GM18951 (cell line): ENCODE data around the gene HSPA13.
"Not testable (repeated sequence)": the region's sequence is repeated elsewhere in the genome, so short reads cannot be mapped to it uniquely, and the experiment has no call there.

Experiments used
- POLR2A ChIP-seq: IDR thresholded peaks from 4 replicates; pipeline ENCODE4 v1.6.1; 2011; ENCODE audit warnings: mild to moderate bottlenecking; ENCODE audit not compliant: insufficient read length, insufficient read depth; ENCODE audit errors: extremely low read depth
- in situ Hi-C: fragments of 300-500 bp; cut with MboI; formaldehyde crosslinking; loops from one replicate; pipeline ENCODE4 v1.12.0; 2022; ENCODE audit warnings: low sequenced_read_pairs, mixed read lengths, inconsistent platforms; ENCODE audit not compliant: unreplicated experiment

Gene HSPA13

DNA sequence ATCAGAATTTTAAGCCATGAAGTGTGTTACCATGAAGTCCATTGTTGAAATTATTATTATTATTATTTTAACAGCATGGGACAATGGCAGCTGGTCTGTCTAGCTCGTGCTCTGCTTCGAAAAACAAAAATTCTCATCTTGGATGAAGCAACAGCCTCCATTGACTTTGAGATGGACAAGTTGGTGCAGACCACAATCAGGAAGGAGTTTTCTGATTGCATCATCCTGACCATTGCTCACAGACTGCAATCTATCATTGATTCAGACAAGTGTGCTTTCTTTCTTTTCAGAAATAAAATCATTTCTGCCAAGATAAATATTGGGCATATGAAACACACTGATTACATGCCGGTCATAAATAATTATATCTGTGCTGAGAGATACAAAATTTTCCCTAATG is 21.0 kb downstream of the HSPA13 start:
- TF ChIP-seq POLR2A: no peak
- in situ Hi-C loops: no loop called here

DNA sequence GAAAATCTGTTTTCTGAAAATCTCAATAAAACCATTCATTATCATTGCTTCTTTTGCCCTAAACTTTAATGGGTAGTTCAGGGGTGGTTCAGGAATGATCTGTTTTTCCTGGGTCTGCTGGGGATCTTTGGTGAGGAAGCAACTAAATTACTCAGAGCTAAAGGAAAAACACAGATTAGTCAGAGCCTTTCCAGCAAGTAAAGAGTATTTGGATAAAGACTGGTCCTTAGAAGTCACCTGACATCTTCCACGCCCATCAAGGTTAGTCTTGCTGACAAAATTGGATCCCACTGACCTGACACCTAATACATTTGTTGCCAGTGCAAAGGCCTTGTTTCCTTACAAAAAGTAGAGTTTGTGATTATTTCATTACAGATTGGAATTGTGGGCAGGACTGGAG is 24.2 kb downstream of the HSPA13 start:
- in situ Hi-C loops: no loop called here
- TF ChIP-seq POLR2A: no peak

GRCh38 chr21:14356746-14357145 is 26.2 kb downstream of the HSPA13 start:
- no peak for TF ChIP-seq POLR2A
- in situ Hi-C loops: no loop called here

GRCh38 chr21:14354515-14354914 is 28.4 kb downstream of the HSPA13 start:
- TF ChIP-seq POLR2A: no peak
- in situ Hi-C loops: no loop called here

GRCh38 chr21:14353726-14354125 is 29.2 kb downstream of the HSPA13 start:
- in situ Hi-C loops: no loop called here
- TF ChIP-seq POLR2A: no peak

GRCh38 chr21:14353231-14353630 is 29.7 kb downstream of the HSPA13 start:
- in situ Hi-C loops: no loop called here
- no peak for TF ChIP-seq POLR2A

DNA sequence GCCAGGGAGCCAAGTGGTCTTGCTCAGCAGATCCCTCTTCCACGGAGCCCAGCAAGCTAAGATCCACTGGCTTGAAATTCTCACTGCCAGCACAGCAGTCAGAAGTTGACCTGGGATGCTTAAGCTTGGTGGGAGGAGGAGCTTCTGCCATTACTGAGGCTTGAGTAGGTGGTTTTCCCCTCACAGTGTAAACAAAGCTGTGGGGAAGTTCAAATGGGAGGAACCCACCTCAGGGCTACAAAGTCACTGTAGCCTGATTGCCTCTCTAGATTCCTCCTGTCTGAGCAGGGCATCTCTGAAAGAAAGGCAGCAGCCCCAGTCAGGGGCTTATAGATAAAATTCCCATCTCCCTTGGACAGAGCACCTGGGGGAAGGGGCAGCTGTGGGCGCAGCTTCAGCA is 55.6 kb downstream of the HSPA13 start:
- in situ Hi-C loops: not testable (repeated sequence)

GRCh38 chr21:14325595-14325994 is 57.4 kb downstream of the HSPA13 start:
- TF ChIP-seq POLR2A: no peak

More at GRCh38 chr21:14325595-14325994, 57.4 kb downstream of the HSPA13 start:
- in situ Hi-C loops: no loop called here
